HG02763 (cell line): Measurements from ENCODE around the gene SLC25A33.
"Not testable (repeated sequence)": the region's sequence is repeated elsewhere in the genome, so short reads cannot be mapped to it uniquely, and the experiment has no call there.

Experiments used
- ATAC-seq: cut with Tn5 transposase; IDR thresholded peaks from one replicate; pipeline ENCODE4 v1.9.1; 2021; ENCODE audit warnings: mild to moderate bottlenecking, moderate library complexity; ENCODE audit not compliant: unreplicated experiment

The SLC25A33 gene

GRCh38 chr1:9618909-9619679, 79.8 kb downstream of the SLC25A33 start:
- no peak for ATAC-seq

DNA sequence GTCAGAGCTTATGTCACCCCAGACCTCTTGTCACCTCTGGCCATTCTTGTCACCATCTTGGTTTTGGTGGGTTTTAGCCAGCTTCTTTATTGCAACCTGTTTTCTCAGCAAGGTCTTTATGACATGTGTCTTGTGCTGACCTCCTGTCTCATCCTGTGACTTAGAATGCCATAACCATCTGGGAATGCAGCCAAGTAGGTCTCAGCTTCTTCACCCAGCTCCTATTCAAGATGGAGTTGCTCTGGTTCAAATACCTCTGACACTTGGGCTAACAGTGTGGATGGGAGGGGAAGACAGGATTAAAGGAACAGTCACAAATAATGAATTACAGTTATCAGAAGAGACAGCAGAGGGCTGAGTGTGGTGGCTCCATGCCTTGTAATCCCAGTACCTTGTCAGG, 81.8 kb downstream of the SLC25A33 start:
- no peak for ATAC-seq

GRCh38 chr1:9624081-9624480, 84.8 kb downstream of the SLC25A33 start:
- no peak for ATAC-seq

- not testable (repeated sequence) for ATAC-seq
Observed at GRCh38 chr1:9625030-9625429, 85.8 kb downstream of the SLC25A33 start.

DNA sequence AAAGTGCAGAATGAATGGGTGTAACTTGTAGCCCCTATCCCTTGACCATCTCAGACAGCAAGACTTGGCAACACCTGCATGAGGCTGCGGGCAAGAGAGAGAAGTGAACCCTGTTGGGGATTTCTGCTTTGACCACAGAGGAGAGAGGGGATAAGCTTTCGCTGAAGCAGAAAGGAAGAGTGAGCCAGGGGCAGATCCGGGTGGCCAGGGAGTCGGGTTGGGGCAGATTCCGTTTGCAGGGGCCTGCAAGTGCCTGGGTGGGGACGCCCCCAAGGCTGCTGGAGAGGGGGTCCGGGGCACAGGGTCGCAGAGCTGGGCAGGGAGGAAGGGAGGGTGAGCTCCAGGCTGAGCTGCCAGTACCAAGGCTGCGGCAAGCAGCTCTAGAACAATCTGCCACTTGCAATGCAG, 86.9 kb downstream of the SLC25A33 start:
- peak; percentile 44 for ATAC-seq

DNA sequence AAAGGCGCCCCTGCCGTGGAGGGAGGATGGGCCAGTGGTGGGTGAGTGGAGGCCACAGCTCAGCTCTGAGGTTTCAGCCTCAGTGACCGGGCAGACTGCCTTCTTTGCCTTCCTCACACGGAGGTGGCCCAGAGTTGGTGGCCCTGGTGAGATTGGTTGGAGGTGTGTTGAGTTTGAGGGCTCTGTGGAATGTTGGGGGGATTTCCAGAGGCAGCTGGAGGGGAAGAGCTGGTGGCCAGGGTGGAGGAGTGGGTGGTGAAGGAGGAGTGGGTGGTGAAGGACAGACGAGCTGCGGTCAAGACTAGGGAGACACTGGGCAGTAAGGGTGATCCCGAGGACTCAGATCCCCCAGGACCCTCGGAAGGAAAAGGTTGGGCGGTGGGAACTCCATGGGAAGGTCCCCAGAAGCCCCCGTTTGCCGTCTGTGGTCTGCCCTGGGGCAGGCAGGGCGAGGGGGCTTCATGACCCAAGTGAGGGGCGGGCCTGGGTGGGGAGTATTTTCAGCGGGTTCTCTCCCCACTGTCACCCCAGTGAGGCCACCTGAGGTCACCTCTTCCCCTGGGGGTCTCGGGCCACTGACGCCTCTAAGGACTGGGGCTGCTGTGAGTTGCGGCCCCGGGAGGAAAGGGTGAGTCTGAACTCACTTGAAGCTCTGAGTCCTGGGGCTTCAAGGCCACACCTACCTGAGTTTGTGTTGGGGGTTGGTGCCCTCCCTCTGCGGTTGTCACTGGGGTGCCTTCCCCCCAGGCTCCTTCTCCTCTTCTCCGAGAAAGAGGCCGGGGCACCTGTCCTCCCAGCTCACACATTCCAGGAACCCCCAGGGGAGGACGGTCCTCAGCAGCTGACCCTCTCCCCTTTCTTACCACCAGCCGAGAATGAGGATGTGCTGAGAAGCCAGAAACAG, 89.5 kb downstream of the SLC25A33 start:
- ATAC-seq = no peak

GRCh38 chr1:9629445-9630201, 90.4 kb downstream of the SLC25A33 start:
- no peak for ATAC-seq

DNA sequence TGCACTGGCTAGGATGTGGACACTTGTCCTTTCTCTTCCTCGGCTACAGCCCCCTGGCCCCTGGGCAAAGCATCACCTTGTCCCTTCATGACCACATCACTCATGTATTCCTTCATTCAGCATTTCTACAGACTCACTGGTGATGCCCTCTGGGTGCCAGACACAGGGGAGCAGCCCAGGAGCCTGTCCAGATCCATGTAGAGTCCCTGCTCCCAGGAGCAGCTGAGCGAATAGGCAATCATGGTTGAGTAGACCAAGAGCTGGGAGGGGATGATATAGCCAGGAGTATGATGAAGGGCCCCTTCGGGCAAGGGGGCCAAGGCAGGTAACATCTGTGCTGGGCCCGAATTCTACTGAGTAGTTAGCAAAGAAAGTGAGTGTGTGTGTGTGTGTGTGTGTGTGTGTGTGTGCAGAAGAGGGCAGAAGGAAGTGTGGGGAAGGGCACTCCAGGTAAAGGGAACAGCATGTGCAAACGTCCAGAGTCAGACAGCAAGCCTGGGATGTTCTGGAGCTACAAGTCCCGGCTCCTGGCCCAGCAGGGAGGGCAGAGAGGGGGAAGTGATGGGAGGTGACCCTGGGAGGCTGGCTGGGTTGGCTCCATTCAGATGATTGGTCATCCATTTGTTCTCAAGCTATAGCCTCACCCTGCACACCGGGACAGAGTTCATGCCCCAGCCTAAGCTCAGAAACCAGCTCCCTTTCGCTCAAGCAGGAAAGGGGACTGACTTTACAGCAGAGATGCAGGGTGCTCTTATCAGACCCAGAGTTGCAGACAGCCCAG, 91.3 kb downstream of the SLC25A33 start:
- ATAC-seq = no peak

- ATAC-seq = no peak
Observed at GRCh38 chr1:9631613-9632012, 92.3 kb downstream of the SLC25A33 start.

DNA sequence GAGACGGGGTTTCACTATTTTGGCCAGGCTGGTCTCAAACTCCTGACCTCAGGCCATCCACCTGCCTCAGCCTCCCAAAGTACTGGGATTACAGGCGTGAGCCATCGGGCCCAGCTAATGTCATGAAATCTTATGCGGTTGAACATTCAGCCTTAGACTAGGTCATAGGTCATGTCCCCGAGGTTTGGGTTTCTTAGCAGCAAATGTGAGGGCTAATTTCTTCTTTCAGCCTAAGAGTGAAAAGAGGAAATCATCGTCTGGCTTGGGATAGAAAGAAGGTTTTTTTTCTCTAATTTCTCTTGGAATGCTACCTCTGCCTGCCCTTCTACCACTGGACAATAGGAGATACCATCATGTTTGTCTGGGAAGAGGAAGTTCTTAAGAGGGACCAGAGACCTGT, 94.2 kb downstream of the SLC25A33 start:
- no peak for ATAC-seq

- ATAC-seq = no peak
Observed at GRCh38 chr1:9634582-9634981, 95.3 kb downstream of the SLC25A33 start.
